CD4-positive, alpha-beta memory T cell (primary cell): ENCODE results near the gene TMEM222. TPM values are rescaled to one million over a fixed set of nuclear protein-coding genes. Genes with fewer than 3 reads are reported as not detected.
A peak's percentile ranks its signal among the peaks of the same experiment; 100 is the strongest.

Experiments
- CTCF ChIA-PET: fragments of 350-600 bp; sonication (Branson Sonifier 250); formaldehyde crosslinking; loops from one replicate; lab custom pipeline; 2021; ENCODE audit warnings: inconsistent platforms; ENCODE audit not compliant: partially characterized antibody; lab: Charles Lee
- POLR2A ChIA-PET: fragments of 350-600 bp; sonication (Branson Sonifier 250); formaldehyde crosslinking; loops from one replicate; lab custom pipeline; 2021; ENCODE audit not compliant: partially characterized antibody; lab: Charles Lee
- DNase-seq, 5 donors: peaks; one replicate each; pipeline versions ENCODE4 v3.0.0 to v3.0.0-alpha.2; 2020 to 2022; ENCODE audit warnings: mixed read lengths in 1 of 5
- H3K27ac ChIP-seq: one replicate; pipeline ENCODE4 v1.7.0; 2013; ENCODE audit warnings: low read depth, low read length
- H3K27me3 ChIP-seq: 2 replicates; pipeline ENCODE4 v1.7.0; 2013; ENCODE audit warnings: mild to moderate bottlenecking, low read length, moderate library complexity; ENCODE audit not compliant: insufficient read depth
- H3K36me3 ChIP-seq: 2 replicates; pipeline ENCODE4 v1.7.0; 2013; ENCODE audit warnings: mild to moderate bottlenecking, low read length, moderate library complexity; ENCODE audit not compliant: insufficient read depth
- H3K4me1 ChIP-seq: 2 replicates; pipeline ENCODE4 v1.7.0; 2013; ENCODE audit warnings: mild to moderate bottlenecking, low read length, moderate library complexity; ENCODE audit not compliant: insufficient read depth
- H3K4me3 ChIP-seq, 2 donors: one replicate each; pipeline ENCODE4 v1.7.0; 2013; ENCODE audit warnings: low read length in 2 of 2, mild to moderate bottlenecking in 1 of 2
- H3K9me3 ChIP-seq, 2 donors: one replicate each; pipeline ENCODE4 v1.7.0; 2013; ENCODE audit warnings: low read length in 2 of 2, control low read depth in 1 of 2; ENCODE audit not compliant: control insufficient read depth in 1 of 2
- H3K27ac Mint-ChIP-seq, 7 donors: one replicate each; pipeline ENCODE4 v1.8.0; 2020 to 2021; ENCODE audit warnings: mixed read lengths in 7 of 7, mild to moderate bottlenecking in 6 of 7, inconsistent platforms in 3 of 7, moderate library complexity in 3 of 7
- H3K27me3 Mint-ChIP-seq, 2 donors: one replicate each; pipeline ENCODE4 v1.8.0; 2020 to 2021; ENCODE audit warnings: mixed read lengths in 2 of 2
- H3K36me3 Mint-ChIP-seq, 2 donors: one replicate each; pipeline ENCODE4 v1.8.0; 2020 to 2021; ENCODE audit warnings: mixed read lengths in 2 of 2, inconsistent platforms in 1 of 2, mild to moderate bottlenecking in 1 of 2
- H3K4me1 Mint-ChIP-seq, 4 donors: one replicate each; pipeline ENCODE4 v1.8.0; 2020 to 2021; ENCODE audit warnings: mixed read lengths in 4 of 4, mild to moderate bottlenecking in 1 of 4
- H3K4me3 Mint-ChIP-seq, 8 donors: one replicate each; pipeline ENCODE4 v1.8.0; 2020 to 2021; ENCODE audit warnings: mixed read lengths in 8 of 8, mild to moderate bottlenecking in 7 of 8, moderate library complexity in 6 of 8, inconsistent platforms in 3 of 8
- H3K9me3 Mint-ChIP-seq, 8 donors: one replicate each; pipeline ENCODE4 v1.8.0; 2020 to 2021; ENCODE audit warnings: mixed read lengths in 8 of 8, mild to moderate bottlenecking in 5 of 8, inconsistent platforms in 3 of 8, moderate library complexity in 1 of 8
- intact Hi-C: fragments of 100-400 bp; cut with micrococcal nuclease; formaldehyde crosslinking; loops from one replicate; pipeline ENCODE4 v1.15.1; 2023
- polyA plus RNA-seq, 2 donors: library from polyadenylated mRNA; unstranded; fragments of 300-500 nt; fragmentation: Illumina TruSeq; gene quantifications; one replicate each; pipeline ENCODE4 v1.2.3, GENCODE V29; 2021
- total RNA-seq, 2 experiments: library from RNA; stranded (reverse); gene quantifications; one replicate each; pipeline ENCODE4 v1.2.3, GENCODE V29; 2021

TMEM222 gene
- total and polyA plus RNA-seq, 4 experiments from 2014 or later = 44.4 to 80.9 (median 50.4) TPM

- CTCF ChIA-PET = interaction anchor here (1.7 to 6.2 kb wide), 9 partner anchors 8 to 63 kb away, joined by 4 to 130 read pairs (median 32); partner anchors contain the start of genes CD164L2, GPR3, MAP3K6 and SYTL1
- no peak overlapping the region for H3K4me3 Mint-ChIP-seq
- Histone ChIP-seq H3K36me3 (peaks cover 58% of the 10 kb centered on the region), H3K4me1 (peaks cover 43% of the 10 kb centered on the region), H3K27me3 (no peaks in the 10 kb centered on the region), H3K9me3 (no peaks in the 10 kb centered on the region), H3K4me3 (no peak overlapping the region), H3K27ac (no peak overlapping the region)
- peak overlapping the region in 1 of 7 donors; percentile 62 for H3K27ac Mint-ChIP-seq
- POLR2A ChIA-PET = interaction anchor here (2.4 to 3.2 kb wide), 2 partner anchors 11 to 26 kb away, joined by 19 to 25 read pairs; partner anchors contain the start of gene SYTL1
- peaks cover 27 to 59% (median 42%) of the 10 kb centered on the region in 4 donors for H3K4me1 Mint-ChIP-seq
- DNase-seq = no peak
- no peaks in the 10 kb centered on the region for H3K27me3 Mint-ChIP-seq
- H3K36me3 Mint-ChIP-seq = peaks cover 8 to 56% of the 10 kb centered on the region in 2 donors
- peaks cover 0 to 2% (median 0%) of the 10 kb centered on the region in 8 donors for H3K9me3 Mint-ChIP-seq
- intact Hi-C loops = no loop called here
Measured at GRCh38 chr1:27331426-27331825, 9.5 kb downstream of the TMEM222 start.

GRCh38 chr1:27331922-27332321 is 10.0 kb downstream of the TMEM222 start:
- Histone ChIP-seq H3K9me3 (no peaks in the 10 kb centered on the region), H3K36me3 (peaks cover 63% of the 10 kb centered on the region), H3K27ac (no peak overlapping the region), H3K4me1 (peaks cover 38% of the 10 kb centered on the region), H3K27me3 (no peaks in the 10 kb centered on the region), H3K4me3 (no peak overlapping the region)
- Mint-ChIP-seq H3K9me3 (peaks cover 0 to 2% (median 0%) of the 10 kb centered on the region in 8 donors), H3K4me1 (peaks cover 24 to 54% (median 37%) of the 10 kb centered on the region in 4 donors), H3K27me3 (no peaks in the 10 kb centered on the region), H3K36me3 (peaks cover 8 to 56% of the 10 kb centered on the region in 2 donors), H3K4me3 (no peak overlapping the region), H3K27ac (peak overlapping the region in 4 of 7 donors; percentile 22 to 75 (median 61))
- ChIA-PET POLR2A (interaction anchor here (0.9 to 3.2 kb wide), 6 partner anchors 9 to 55 kb away, joined by 3 to 25 read pairs (median 6); partner anchors contain the start of gene SYTL1), CTCF (interaction anchor here (0.6 to 6.2 kb wide), 19 partner anchors 9 to 275 kb away, joined by 3 to 130 read pairs (median 7); partner anchors contain the start of genes CD164L2, GPR3, MAP3K6 and SYTL1)
- DNase-seq = no peak
- intact Hi-C loops = loop anchor here (1.0 kb wide), 1 partner anchor 56 kb away; no protein-coding TSS in a partner anchor

- Mint-ChIP-seq H3K4me1 (peaks cover 22 to 48% (median 34%) of the 10 kb centered on the region in 4 donors), H3K27ac (peak overlapping the region in 6 of 7 donors; percentile 5 to 75 (median 61)), H3K9me3 (peaks cover 0 to 2% (median 0%) of the 10 kb centered on the region in 8 donors), H3K36me3 (peaks cover 8 to 55% of the 10 kb centered on the region in 2 donors), H3K27me3 (no peaks in the 10 kb centered on the region), H3K4me3 (peak overlapping the region in 2 of 8 donors; percentile 7 to 25)
- Histone ChIP-seq H3K4me3 (no peak overlapping the region), H3K27ac (peak overlapping the region; percentile 10), H3K4me1 (peaks cover 33% of the 10 kb centered on the region), H3K27me3 (no peaks in the 10 kb centered on the region), H3K9me3 (no peaks in the 10 kb centered on the region), H3K36me3 (peaks cover 60% of the 10 kb centered on the region)
- ChIA-PET CTCF (interaction anchor here (0.7 to 6.2 kb wide), 25 partner anchors 8 to 274 kb away, joined by 3 to 130 read pairs (median 6); partner anchors contain the start of genes CD164L2, GPR3, MAP3K6 and SYTL1), POLR2A (interaction anchor here (0.8 to 3.2 kb wide), 9 partner anchors 9 to 339 kb away, joined by 3 to 25 read pairs (median 6); partner anchors contain the start of genes IFI6 and SYTL1)
- intact Hi-C loops = loop anchor here (1.0 kb wide), 1 partner anchor 56 kb away; no protein-coding TSS in a partner anchor
- peak; percentile 54 to 65 (median 58) for DNase-seq
Measured at GRCh38 chr1:27332536-27333281, 10.7 kb downstream of the TMEM222 start.

GRCh38 chr1:27333717-27334279 is 11.8 kb downstream of the TMEM222 start:
- Histone ChIP-seq H3K27me3 (no peaks in the 10 kb centered on the region), H3K27ac (no peak overlapping the region), H3K36me3 (peaks cover 50% of the 10 kb centered on the region), H3K4me3 (no peak overlapping the region), H3K4me1 (peaks cover 22% of the 10 kb centered on the region), H3K9me3 (no peaks in the 10 kb centered on the region)
- H3K27me3 Mint-ChIP-seq = no peaks in the 10 kb centered on the region
- H3K9me3 Mint-ChIP-seq = peaks cover 0 to 2% (median 0%) of the 10 kb centered on the region in 8 donors
- H3K4me1 Mint-ChIP-seq = peaks cover 13 to 40% (median 27%) of the 10 kb centered on the region in 4 donors
- intact Hi-C loops = no loop called here
- no peak for DNase-seq
- H3K36me3 Mint-ChIP-seq = peaks cover 8 to 48% of the 10 kb centered on the region in 2 donors
- CTCF ChIA-PET = interaction anchor here (0.6 to 6.2 kb wide), 17 partner anchors 7 to 103 kb away, joined by 3 to 130 read pairs (median 7); partner anchors contain the start of genes CD164L2, GPR3, MAP3K6 and SYTL1
- no peak overlapping the region for H3K4me3 Mint-ChIP-seq
- peak overlapping the region in 3 of 7 donors; percentile 22 to 73 (median 63) for H3K27ac Mint-ChIP-seq
- POLR2A ChIA-PET = interaction anchor here (0.8 to 3.2 kb wide), 4 partner anchors 8 to 338 kb away, joined by 3 to 25 read pairs (median 12); partner anchors contain the start of genes IFI6 and SYTL1

- Mint-ChIP-seq H3K9me3 (peaks cover 0 to 2% (median 0%) of the 10 kb centered on the region in 8 donors), H3K4me1 (peaks cover 18 to 46% (median 31%) of the 10 kb centered on the region in 4 donors), H3K4me3 (no peak overlapping the region), H3K27me3 (no peaks in the 10 kb centered on the region), H3K27ac (peak overlapping the region in 2 of 7 donors; percentile 22), H3K36me3 (peaks cover 8 to 39% of the 10 kb centered on the region in 2 donors)
- H3K27ac ChIP-seq = no peak overlapping the region
- ChIA-PET POLR2A (interaction anchor here (1.3 to 1.6 kb wide), 2 partner anchors 9 kb away, joined by 4 to 5 read pairs; no protein-coding TSS in a partner anchor), CTCF (interaction anchor here (0.6 to 6.2 kb wide), 7 partner anchors 10 to 334 kb away, joined by 3 to 130 read pairs (median 3); partner anchors contain the start of genes CD164L2, GPR3 and MAP3K6)
- H3K9me3 ChIP-seq = no peaks in the 10 kb centered on the region
- no peak overlapping the region for H3K4me3 ChIP-seq
- intact Hi-C loops = no loop called here
- no peaks in the 10 kb centered on the region for H3K27me3 ChIP-seq
- H3K4me1 ChIP-seq = peaks cover 28% of the 10 kb centered on the region
- no peak for DNase-seq
- peaks cover 46% of the 10 kb centered on the region for H3K36me3 ChIP-seq
Measured at GRCh38 chr1:27335506-27336422, 13.8 kb downstream of the TMEM222 start.

GRCh38 chr1:27336756-27337155 is 14.8 kb downstream of the TMEM222 start:
- Histone ChIP-seq H3K9me3 (no peaks in the 10 kb centered on the region), H3K4me3 (no peak overlapping the region), H3K27ac (no peak overlapping the region), H3K4me1 (peaks cover 37% of the 10 kb centered on the region), H3K27me3 (no peaks in the 10 kb centered on the region), H3K36me3 (peaks cover 36% of the 10 kb centered on the region)
- no peak for DNase-seq
- H3K4me3 Mint-ChIP-seq = no peak overlapping the region
- H3K9me3 Mint-ChIP-seq = peaks cover 0 to 2% (median 0%) of the 10 kb centered on the region in 8 donors
- no peaks in the 10 kb centered on the region for H3K27me3 Mint-ChIP-seq
- H3K27ac Mint-ChIP-seq = peak overlapping the region in 4 of 7 donors; percentile 6 to 52 (median 31)
- ChIA-PET CTCF (interaction anchor here (1.2 to 6.2 kb wide), 4 partner anchors 11 to 50 kb away, joined by 3 to 130 read pairs (median 22); partner anchors contain the start of genes CD164L2 and GPR3), POLR2A (interaction anchor here (1.3 kb wide), 1 partner anchor 10 kb away, joined by 5 read pairs; no protein-coding TSS in a partner anchor)
- peaks cover 23 to 54% (median 37%) of the 10 kb centered on the region in 4 donors for H3K4me1 Mint-ChIP-seq
- H3K36me3 Mint-ChIP-seq = peaks cover 8 to 37% of the 10 kb centered on the region in 2 donors
- intact Hi-C loops = no loop called here
